ENCODE results near the gene TMEM213. TPM values are rescaled to one million over a fixed set of nuclear protein-coding genes. Genes with fewer than 3 reads are reported as not detected.

The TMEM213 gene, protein sequence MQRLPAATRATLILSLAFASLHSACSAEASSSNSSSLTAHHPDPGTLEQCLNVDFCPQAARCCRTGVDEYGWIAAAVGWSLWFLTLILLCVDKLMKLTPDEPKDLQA
- total RNA-seq (2014; rRNA removed; shearing (Covaris generic)), result not detected in 2 replicates

GRCh38 chr7:138797715-138798320, at the start of gene TMEM213, which contains the start of gene ATP6V0A4:
TMEM213 (plus strand) TSS chr7:138797994; CDS start chr7:138798105, 111 bp downstream.
ATP6V0A4 (minus strand) TSS chr7:138798196; CDS start chr7:138771247, 26,949 bp downstream.
- no peak for DNase-seq (ENCODE audit: low read depth)

GRCh38 chr7:138748666-138749065, 49.1 kb upstream of the TMEM213 start:
- no peak for DNase-seq (ENCODE audit: low read depth)

GRCh38 chr7:138749960-138750359, 47.8 kb upstream of the TMEM213 start:
- no peak for DNase-seq (ENCODE audit: low read depth)

DNA sequence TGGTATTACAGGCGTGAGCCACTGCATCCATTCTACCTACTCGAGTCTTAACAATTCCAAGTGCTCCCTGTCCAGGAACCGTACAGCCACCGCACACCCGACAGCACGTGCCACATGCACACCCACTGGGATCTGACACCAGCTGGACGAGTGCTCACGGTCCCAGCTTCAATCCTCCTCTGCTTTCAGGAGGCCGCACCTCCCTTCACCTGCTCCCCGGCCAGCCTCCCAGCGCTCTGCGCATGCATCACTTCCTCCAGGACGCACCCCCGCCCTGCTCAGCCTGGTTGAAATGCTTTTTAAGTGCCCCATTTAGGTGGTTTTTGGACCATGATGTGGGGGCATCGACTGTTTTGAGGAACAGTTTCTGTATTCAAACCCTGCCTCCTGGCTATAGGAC, 47.3 kb upstream of the TMEM213 start:
- DNase-seq (ENCODE audit: low read depth), result no peak

DNA sequence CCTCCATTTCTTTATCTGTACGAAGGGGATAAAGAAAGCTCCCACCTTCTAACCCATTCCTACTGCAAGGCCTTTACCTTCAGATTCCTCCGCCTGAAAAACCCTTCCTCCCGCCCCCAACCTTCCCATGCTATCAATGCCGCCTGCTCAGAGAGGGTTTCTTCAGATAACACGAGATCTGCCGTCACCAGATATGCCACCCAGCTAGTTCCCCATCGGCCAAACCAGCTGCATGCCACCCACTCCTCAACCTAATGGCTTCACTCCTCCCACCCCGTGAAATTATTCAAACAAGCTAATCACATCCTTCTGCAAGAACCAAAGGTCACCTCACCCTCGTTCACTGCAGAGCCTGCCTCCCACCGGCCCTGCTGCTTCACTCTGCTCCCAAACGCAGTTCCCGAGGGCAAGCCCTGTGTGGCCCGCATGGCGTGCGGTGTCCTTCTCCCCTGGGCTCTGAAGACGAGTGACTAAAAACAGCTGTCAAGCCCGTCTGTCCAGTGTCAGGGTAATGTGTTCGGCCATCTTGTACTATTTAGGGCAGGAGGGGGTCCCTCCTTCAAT, 46.8 kb upstream of the TMEM213 start:
- no peak for DNase-seq (ENCODE audit: low read depth)

DNA sequence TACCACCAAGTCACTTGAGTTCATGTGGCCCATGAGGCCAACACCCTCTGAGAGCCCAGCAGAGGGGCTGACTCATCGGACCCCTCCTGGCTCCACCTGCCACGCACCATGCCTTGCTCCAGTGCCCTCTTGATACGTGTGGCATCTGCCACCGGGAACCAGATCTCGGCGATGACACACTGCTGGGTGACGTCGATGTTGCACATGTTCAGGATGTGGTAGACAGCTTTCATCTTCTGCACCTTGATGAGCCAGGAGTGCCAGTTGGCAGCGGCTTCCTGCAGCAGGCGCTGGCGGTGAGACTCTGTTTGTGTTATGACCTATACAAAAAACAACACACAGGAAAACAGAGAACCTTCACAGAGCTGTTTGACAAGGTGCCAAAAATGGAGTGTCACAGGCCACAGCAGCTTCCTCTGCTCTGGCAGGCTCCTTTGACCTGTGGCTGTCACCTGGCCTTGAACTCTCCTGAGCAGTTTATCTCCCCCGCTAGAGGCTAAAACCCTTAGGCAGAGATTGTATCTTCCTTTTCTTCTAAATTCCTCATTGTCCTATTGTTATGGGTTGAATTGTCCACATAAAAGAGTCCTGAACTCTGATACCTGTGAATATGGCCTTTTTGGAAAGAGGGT, 45.2 kb upstream of the TMEM213 start:
- DNase-seq (ENCODE audit: low read depth), result peak; percentile 88

DNA sequence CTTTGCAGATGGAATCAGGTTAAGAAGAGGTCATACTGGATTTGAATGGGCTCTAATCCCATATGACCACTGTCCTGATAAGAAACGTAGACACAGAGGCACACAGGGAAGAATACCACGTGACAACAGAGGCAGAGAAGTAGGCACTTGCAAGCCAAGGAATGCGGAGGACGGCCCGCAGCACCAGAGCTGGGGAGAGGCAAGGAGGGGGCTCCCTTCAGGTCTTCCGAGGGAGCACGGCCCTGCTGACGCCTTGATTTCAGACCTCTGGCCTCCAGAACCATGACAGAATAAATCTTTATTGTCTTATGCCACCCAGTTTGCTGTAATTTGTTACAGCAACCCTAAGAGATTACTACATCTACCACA, 44.7 kb upstream of the TMEM213 start:
- DNase-seq (ENCODE audit: low read depth), result no peak

DNA sequence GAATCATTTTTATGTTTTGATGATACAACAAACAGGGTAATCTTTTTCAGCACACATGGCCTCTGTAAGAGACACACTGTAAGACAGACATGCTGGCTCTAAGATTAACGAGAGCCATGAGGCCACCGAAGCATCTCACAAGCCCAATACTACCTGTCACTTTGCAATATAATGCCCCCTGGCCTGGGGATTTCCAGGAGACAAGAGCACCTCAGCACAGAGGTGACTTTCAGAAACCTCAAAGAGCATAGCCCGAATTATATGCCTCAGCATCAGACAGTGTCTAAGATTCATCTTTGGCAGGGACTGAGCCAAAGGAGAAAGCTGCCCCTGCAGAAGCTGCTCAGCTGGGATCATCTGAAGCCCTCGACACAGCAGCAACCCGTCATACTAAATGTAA, 44.2 kb upstream of the TMEM213 start:
- no peak for DNase-seq (ENCODE audit: low read depth)

- peak; percentile 30 for DNase-seq (ENCODE audit: low read depth)
These were observed 42.5 kb upstream of the TMEM213 start for GRCh38 chr7:138755331-138755747.

DNA sequence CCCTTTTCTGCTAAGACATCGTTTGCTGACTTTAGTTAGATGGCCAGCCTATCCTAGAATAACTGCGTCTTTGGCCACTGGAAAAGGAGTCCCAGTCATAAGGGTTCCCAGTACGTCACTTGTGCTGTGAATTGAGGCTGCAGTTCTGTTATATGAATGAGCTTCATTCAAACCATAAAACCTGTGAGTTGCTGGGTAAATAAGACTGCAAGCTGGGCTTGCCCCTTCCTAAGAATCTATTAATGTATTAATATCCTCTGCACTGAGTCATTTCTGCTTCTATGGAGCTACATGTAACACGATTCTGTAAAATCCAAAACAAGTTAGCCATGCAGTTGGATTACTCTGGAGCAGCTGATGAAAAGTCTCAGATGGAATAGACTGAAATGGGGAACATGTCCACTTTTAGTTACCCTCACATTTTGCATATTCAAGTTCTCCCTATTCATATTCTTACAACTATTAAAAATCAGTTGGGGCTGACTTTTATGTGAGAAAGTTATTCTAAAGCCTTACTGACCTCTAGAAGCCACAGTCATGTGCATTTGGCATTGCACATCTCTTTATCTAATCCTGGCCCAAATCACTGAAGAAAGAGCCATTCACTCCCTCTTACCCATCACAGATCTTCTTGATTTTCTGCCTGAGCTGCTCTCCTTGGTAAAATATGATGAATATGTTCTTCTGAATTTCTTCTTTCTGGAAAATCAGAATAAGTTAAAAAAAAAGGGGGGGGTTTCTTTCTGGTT, 41.8 kb upstream of the TMEM213 start:
- DNase-seq (ENCODE audit: low read depth), result no peak

GRCh38 chr7:138756591-138757242, 41.1 kb upstream of the TMEM213 start:
- no peak for DNase-seq (ENCODE audit: low read depth)

DNA sequence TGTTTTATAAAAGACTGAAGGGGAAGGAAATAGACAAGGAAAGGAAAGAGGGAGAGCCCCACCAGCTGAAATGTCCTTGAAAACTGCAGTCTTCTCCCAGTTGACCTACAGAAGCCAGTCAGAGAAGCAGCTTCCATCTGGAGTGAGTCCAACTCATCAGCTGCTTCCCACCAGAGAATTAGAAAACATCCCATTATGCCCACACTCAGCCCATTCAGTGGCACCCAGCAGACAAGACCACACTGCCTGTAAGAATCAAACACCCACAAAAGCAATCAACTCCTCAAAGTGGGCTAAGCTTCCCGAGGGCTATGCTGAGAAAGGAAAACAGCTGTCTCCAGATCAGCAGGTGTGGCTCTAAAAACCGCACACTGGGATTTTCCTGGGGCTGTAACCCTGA, 29.6 kb upstream of the TMEM213 start:
- no peak for DNase-seq (ENCODE audit: low read depth)

- no peak for DNase-seq (ENCODE audit: low read depth)
These were observed 26.9 kb upstream of the TMEM213 start for GRCh38 chr7:138770904-138771303.

DNA sequence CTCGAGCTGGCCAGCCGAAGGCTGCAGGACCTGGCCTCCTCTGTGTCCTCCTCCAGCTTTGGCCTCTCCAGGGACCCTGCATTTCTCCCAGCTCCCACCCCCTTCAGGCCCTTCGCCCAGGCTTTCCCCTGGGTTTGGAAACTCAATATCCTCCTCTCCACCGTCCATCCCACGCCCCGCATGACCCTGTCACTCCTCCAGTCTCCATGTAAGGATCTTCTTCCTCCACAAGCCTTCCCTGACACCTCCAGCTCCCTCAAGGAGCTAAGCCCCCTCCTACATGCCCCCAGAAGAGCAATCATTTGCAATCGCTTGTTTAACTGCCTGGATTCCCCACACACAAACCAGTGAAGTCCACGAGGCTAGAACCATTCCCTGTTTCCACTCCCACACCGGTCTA, 24.6 kb upstream of the TMEM213 start:
- DNase-seq (ENCODE audit: low read depth), result no peak

DNA sequence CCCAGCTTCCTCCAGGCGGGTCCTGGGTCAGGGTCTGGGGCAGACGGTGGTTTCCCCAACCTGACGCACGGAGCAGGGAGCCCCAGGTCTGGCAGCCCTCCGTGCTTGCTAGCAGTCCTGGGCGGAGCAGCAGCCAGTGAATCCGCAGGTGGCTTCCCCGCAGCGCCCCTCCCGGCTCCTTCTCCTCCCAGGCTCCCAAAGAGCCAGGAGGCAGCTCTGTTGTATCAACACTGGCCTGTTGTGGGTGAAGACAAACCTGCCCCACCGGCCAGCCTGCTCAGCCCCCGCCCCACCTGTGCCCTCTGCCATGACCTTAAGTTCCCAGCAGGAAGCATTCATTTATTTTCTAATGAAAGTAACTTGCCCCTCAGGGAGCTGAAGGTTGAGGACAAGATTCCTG, 24.0 kb upstream of the TMEM213 start:
- no peak for DNase-seq (ENCODE audit: low read depth)

- DNase-seq (ENCODE audit: low read depth), result no peak
These were observed 21.5 kb upstream of the TMEM213 start for GRCh38 chr7:138776166-138776833.

DNA sequence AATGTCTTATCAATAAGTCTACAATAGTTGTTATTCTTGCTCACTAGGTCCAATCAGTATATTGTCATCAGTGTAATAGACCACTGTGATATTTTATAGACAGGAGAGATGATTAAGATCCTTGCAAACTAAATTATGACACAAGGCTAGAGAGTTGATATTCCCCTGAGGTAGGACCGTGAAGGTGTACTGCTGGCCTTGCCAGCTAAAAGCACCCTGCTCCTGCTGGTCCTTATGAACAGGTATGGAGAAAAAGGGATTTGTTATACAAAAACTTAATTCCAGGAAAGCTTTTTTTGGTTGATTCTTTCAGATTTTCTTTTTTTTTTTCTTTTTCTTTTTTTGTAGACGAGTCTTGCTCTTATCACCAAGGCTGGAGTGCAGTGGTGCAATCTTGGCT, 16.8 kb upstream of the TMEM213 start:
- DNase-seq (ENCODE audit: low read depth), result no peak

DNA sequence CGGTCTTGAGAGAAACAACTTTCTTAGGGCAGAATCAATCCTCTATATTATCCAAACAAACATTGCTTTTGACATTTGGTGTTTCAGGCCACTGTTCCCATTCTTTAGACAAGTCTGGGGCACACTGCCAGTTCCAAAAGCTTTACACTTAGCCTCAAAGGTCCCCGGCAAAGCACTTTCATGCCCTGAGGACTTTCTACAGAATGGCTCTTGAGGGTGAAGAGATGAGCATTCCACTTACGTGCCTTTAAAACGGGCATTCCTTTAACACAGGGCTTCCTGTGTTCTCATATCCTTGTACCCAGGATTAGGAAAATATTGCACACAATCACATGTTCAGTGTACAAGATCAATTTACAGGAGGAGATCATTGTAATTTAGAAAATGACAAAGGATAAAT, 13.1 kb upstream of the TMEM213 start:
- peak; percentile 84 for DNase-seq (ENCODE audit: low read depth)

GRCh38 chr7:138785587-138786437, 12.0 kb upstream of the TMEM213 start:
- DNase-seq (ENCODE audit: low read depth), result peak; percentile 64

DNA sequence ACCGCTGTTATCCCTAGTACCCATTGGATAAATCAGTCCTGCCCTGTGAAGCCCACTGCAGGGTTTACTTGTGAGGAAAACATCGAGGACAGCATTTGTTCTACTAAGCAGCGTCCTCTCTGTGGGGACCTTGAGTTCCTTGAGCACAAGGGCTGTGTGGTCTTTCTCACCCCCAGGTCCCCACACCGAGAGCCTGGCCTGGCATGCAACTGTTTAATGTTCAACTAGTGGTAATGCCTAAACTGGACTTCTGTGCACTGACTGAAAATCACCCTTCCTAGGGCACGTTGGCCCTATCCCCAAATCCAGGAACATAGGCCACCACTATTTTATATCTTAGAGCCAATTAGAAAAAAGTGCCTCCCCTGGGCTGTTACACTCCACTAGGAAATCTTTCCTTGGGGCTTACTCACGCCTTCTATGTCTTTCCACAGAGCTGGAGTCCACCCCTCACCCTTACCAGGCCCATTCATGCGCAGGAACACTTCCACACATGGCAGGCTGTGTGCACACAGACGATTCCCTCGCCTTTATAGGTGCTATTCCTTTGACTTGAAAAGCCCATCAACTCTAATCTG, 1.7 kb upstream of the TMEM213 start:
- no peak for DNase-seq (ENCODE audit: low read depth)

Data from M059J (cell line).